ENCODE data around the gene LAMA5.
"Not testable (repeated sequence)": the region's sequence is repeated elsewhere in the genome, so short reads cannot be mapped to it uniquely, and the experiment has no call there.

LAMA5 gene

GRCh38 chr20:62390317-62391164 is 23.4 kb upstream of the LAMA5 start:
- DNase-seq (ENCODE audit: low read depth) = no peak

GRCh38 chr20:62389601-62390087 is 22.5 kb upstream of the LAMA5 start:
- DNase-seq (ENCODE audit: low read depth) = no peak

- no peak for DNase-seq (ENCODE audit: low read depth)
Observed at GRCh38 chr20:62388839-62389600, 21.9 kb upstream of the LAMA5 start.

- no peak for DNase-seq (ENCODE audit: low read depth)
Observed at GRCh38 chr20:62387933-62388635, 21.0 kb upstream of the LAMA5 start.

- no peak for DNase-seq (ENCODE audit: low read depth)
Observed at GRCh38 chr20:62387219-62387913, 20.3 kb upstream of the LAMA5 start.

GRCh38 chr20:62386383-62387218 is 19.5 kb upstream of the LAMA5 start, which contains the start of gene RPS21:
Gene RPS21, plus strand, starts transcription at chr20:62387103. Its CDS starts 236 bp downstream, at chr20:62387339.
- peak; percentile 90 for DNase-seq (ENCODE audit: low read depth)

GRCh38 chr20:62382306-62383198 is 15.4 kb upstream of the LAMA5 start:
- peak; percentile 62 for DNase-seq (ENCODE audit: low read depth)

GRCh38 chr20:62381842-62382241 is 14.7 kb upstream of the LAMA5 start:
- DNase-seq (ENCODE audit: low read depth) = no peak

- DNase-seq (ENCODE audit: low read depth) = no peak
Observed at GRCh38 chr20:62381202-62381797, 14.2 kb upstream of the LAMA5 start.

GRCh38 chr20:62378215-62378614 is 11.1 kb upstream of the LAMA5 start:
- no peak for DNase-seq (ENCODE audit: low read depth)

GRCh38 chr20:62377615-62378178 is 10.6 kb upstream of the LAMA5 start:
- DNase-seq (ENCODE audit: low read depth) = no peak

GRCh38 chr20:62377064-62377461 is 10.0 kb upstream of the LAMA5 start:
- no peak for DNase-seq (ENCODE audit: low read depth)

- DNase-seq (ENCODE audit: low read depth) = no peak
Observed at GRCh38 chr20:62376112-62377063, 9.3 kb upstream of the LAMA5 start.

- DNase-seq (ENCODE audit: low read depth) = no peak
Observed at GRCh38 chr20:62374331-62375152, 7.4 kb upstream of the LAMA5 start.

GRCh38 chr20:62373631-62374179 is 6.6 kb upstream of the LAMA5 start:
- DNase-seq (ENCODE audit: low read depth) = not testable (repeated sequence)

Data from activated T-helper 1 cell treated with Interleukin-2 at 50 U/mL for 16 hours (primary cell).